ENCODE data around the gene PCDHGC4.

DNA sequence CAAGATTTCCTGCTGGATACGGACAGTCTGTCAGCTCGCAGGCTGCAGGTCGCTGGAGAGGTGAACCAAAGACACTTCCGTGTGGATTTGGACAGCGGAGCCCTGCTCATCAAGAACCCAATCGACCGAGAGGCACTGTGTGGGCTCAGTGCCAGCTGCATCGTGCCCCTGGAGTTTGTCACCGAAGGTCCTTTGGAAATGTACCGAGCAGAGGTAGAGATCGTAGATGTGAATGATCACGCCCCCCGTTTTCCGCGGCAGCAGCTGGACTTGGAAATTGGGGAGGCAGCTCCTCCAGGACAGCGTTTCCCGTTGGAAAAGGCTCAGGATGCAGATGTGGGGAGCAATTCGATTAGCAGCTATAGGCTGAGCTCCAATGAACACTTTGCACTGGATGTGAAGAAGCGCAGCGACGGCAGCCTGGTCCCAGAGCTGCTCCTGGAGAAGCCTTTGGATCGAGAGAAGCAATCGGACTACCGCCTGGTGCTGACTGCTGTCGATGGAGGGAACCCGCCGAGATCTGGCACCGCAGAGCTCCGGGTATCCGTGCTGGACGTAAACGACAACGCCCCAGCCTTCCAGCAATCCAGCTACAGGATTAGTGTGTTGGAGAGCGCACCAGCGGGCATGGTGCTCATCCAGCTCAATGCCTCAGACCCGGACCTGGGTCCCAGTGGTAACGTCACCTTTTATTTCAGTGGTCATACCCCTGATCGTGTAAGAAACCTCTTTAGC lies 658 bp downstream of the PCDHGC4 start:
- TF ChIP-seq, protein P1, sequence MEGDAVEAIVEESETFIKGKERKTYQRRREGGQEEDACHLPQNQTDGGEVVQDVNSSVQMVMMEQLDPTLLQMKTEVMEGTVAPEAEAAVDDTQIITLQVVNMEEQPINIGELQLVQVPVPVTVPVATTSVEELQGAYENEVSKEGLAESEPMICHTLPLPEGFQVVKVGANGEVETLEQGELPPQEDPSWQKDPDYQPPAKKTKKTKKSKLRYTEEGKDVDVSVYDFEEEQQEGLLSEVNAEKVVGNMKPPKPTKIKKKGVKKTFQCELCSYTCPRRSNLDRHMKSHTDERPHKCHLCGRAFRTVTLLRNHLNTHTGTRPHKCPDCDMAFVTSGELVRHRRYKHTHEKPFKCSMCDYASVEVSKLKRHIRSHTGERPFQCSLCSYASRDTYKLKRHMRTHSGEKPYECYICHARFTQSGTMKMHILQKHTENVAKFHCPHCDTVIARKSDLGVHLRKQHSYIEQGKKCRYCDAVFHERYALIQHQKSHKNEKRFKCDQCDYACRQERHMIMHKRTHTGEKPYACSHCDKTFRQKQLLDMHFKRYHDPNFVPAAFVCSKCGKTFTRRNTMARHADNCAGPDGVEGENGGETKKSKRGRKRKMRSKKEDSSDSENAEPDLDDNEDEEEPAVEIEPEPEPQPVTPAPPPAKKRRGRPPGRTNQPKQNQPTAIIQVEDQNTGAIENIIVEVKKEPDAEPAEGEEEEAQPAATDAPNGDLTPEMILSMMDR (IDR thresholded peaks at IDR 0.05): no peak
- TF ChIP-seq POLR2A (IDR thresholded peaks at IDR 0.05) (no peak), POLR2AphosphoS5 (IDR thresholded peaks at IDR 0.05) (no peak), EP300 (IDR thresholded peaks at IDR 0.05; ENCODE audit: low read depth) (no peak)

Data from transverse colon (tissue), 4 donors.